ENCODE data around the gene SNRNP40. TPM values are rescaled to one million over a fixed set of nuclear protein-coding genes. Genes with fewer than 3 reads are reported as not detected.
"Not testable (repeated sequence)": the region's sequence is repeated elsewhere in the genome, so short reads cannot be mapped to it uniquely, and the experiment has no call there.

The SNRNP40 gene
- polyA plus RNA-seq, 1 donor, result 45.9 TPM

GRCh38 chr1:31289021-31289420, 7.6 kb downstream of the SNRNP40 start:
- H3K36me3 ChIP-seq (ENCODE audit: control insufficient read depth, insufficient read depth, low read length), result peaks cover 54% of the 10 kb centered on the region

DNA sequence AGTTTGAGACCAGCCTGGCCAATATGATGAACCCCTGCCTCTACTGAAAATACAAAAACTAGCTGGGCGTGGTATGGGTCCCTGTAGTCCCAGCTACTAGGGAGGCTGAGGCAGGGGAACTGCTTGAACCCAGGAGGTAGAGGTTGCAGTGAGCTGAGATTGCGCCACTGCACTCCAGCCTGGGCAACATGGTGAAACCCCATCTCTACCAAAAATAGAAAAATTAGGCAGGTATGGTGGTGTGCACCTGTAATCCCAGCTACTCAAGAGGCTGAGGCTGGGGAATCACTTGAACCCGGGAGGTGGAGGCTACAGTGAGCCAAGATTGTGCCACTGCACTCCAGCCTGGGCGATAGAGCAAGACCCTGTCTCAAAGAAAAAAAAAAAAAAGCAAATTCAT, 8.8 kb downstream of the SNRNP40 start:
- not testable (repeated sequence) for H3K9me3 ChIP-seq (ENCODE audit: control insufficient read depth, low read depth, low read length); H3K4me1 ChIP-seq (ENCODE audit: control insufficient read depth, insufficient read depth, low read length); DNase-seq; H3K4me3 ChIP-seq (ENCODE audit: low read length); H3K27ac ChIP-seq (ENCODE audit: low read length); H3K27me3 ChIP-seq (ENCODE audit: control insufficient read depth, insufficient read depth, low read length)
- whole genome bisulfite sequencing (ENCODE audit: insufficient coverage, low lambda C conversion rate), result 100% methylated on average over 2 of the region's 4 CpGs
- H3K36me3 ChIP-seq (ENCODE audit: control insufficient read depth, insufficient read depth, low read length), result peaks cover 56% of the 10 kb centered on the region

More at GRCh38 chr1:31289021-31289420, 7.6 kb downstream of the SNRNP40 start:
- DNase-seq, result no peak
- no peaks in the 10 kb centered on the region for H3K9me3 ChIP-seq (ENCODE audit: control insufficient read depth, low read depth, low read length)
- no peaks in the 10 kb centered on the region for H3K27me3 ChIP-seq (ENCODE audit: control insufficient read depth, insufficient read depth, low read length)
- H3K4me3 ChIP-seq (ENCODE audit: low read length), result no peak overlapping the region
- H3K27ac ChIP-seq (ENCODE audit: low read length), result no peak overlapping the region
- H3K4me1 ChIP-seq (ENCODE audit: control insufficient read depth, insufficient read depth, low read length), result no peaks in the 10 kb centered on the region
- WGBS (ENCODE audit: insufficient coverage, low lambda C conversion rate), result 100% methylated on average over 1 of the region's 4 CpGs

DNA sequence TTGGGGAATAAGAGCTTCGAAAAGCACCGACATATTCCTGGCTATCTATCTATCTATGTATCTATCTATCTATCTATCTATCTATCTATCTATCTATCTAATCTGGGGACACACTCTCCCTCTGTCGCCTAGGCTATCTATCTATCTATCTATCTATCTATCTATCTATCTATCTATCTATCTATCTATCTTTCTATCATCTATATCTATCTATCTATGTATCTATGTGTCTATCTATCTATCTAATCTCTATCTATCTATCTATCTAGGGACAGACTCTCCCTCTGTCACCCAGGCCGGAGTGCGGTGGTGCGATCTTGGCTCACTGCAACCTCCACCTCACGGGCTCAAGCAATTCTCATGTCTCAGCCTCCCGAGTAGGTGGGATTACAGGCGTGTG, 14.2 kb downstream of the SNRNP40 start:
- H3K4me3 ChIP-seq (ENCODE audit: low read length); H3K27me3 ChIP-seq (ENCODE audit: control insufficient read depth, insufficient read depth, low read length); H3K27ac ChIP-seq (ENCODE audit: low read length); DNase-seq; H3K4me1 ChIP-seq (ENCODE audit: control insufficient read depth, insufficient read depth, low read length); H3K9me3 ChIP-seq (ENCODE audit: control insufficient read depth, low read depth, low read length): not testable (repeated sequence)
- H3K36me3 ChIP-seq (ENCODE audit: control insufficient read depth, insufficient read depth, low read length), result peaks cover 51% of the 10 kb centered on the region
- 83% methylated on average over 1 of the region's 9 CpGs for WGBS (ENCODE audit: insufficient coverage, low lambda C conversion rate)

DNA sequence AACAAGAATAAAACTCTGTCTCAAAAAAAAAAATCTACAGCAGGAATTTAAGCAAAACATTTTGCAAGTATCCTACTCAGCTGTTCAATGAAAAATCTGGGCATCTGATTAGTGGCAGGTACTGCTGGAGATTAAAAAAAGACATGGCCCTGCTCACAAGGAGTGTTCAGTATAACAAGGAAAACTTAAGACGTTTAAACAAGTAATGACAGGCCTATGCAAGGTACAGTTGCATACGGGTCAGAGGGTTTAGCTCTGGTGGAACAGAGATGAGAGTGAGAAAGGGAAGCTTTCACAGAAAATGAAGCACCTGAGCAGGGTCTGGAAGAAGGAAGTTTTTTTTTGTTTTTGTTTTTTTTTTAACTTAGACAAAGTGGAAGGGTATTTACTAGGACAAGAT, 23.0 kb downstream of the SNRNP40 start:
- Histone ChIP-seq H3K4me3 (ENCODE audit: low read length) (no peak overlapping the region), H3K4me1 (ENCODE audit: control insufficient read depth, insufficient read depth, low read length) (no peaks in the 10 kb centered on the region), H3K27me3 (ENCODE audit: control insufficient read depth, insufficient read depth, low read length) (no peaks in the 10 kb centered on the region), H3K27ac (ENCODE audit: low read length) (no peak overlapping the region), H3K9me3 (ENCODE audit: control insufficient read depth, low read depth, low read length) (no peaks in the 10 kb centered on the region), H3K36me3 (ENCODE audit: control insufficient read depth, insufficient read depth, low read length) (peaks cover 63% of the 10 kb centered on the region)
- no CpG with 5 or more reads among the region's 2 CpGs for WGBS (ENCODE audit: insufficient coverage, low lambda C conversion rate)
- no peak for DNase-seq

DNA sequence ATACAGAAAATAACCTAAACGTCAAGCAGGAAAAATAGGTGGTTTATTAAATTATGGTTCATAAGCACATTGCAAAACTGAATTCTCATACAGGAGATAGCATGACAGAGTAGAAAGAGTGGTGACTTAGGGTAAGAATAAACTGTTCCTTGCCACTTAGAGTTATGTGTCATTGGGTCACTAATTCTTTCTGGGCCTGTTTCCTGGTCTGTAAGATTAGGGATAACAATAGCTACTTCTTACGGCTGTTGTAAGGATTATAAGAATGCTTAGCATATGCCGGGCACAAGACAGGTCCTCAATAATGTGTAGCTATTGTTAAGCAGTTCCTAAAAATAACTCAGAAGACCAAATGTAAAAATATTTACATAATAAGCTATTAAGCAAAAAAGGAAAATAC, 24.2 kb downstream of the SNRNP40 start:
- no peak for DNase-seq
- H3K4me3 ChIP-seq (ENCODE audit: low read length), result no peak overlapping the region
- H3K27me3 ChIP-seq (ENCODE audit: control insufficient read depth, insufficient read depth, low read length), result no peaks in the 10 kb centered on the region
- H3K9me3 ChIP-seq (ENCODE audit: control insufficient read depth, low read depth, low read length), result no peaks in the 10 kb centered on the region
- H3K27ac ChIP-seq (ENCODE audit: low read length), result no peak overlapping the region
- WGBS (ENCODE audit: insufficient coverage, low lambda C conversion rate), result 71% methylated on average over 1 of the region's 3 CpGs
- no peaks in the 10 kb centered on the region for H3K4me1 ChIP-seq (ENCODE audit: control insufficient read depth, insufficient read depth, low read length)
- H3K36me3 ChIP-seq (ENCODE audit: control insufficient read depth, insufficient read depth, low read length), result peaks cover 60% of the 10 kb centered on the region

DNA sequence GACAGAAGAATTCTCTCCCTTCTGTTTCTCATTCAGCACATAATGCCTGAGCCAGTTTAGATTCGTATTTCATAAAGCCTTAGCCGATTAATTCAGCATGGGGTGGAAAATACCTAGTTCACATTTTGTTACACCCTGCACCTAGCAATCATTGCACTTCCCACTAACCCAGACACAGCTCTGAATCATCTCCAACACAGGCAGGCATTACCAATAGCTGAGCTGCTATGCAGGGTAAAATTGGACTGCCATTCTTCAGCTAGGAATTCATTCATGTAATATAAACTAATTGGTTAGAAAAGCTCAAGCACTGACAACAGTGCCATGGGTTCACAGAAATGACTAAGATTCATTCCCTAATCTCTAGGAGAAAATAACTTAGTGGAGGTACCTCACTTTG, 30.0 kb downstream of the SNRNP40 start:
- H3K27me3 ChIP-seq (ENCODE audit: control insufficient read depth, insufficient read depth, low read length), result no peaks in the 10 kb centered on the region
- H3K36me3 ChIP-seq (ENCODE audit: control insufficient read depth, insufficient read depth, low read length), result peaks cover 67% of the 10 kb centered on the region
- no CpG with 5 or more reads among the region's 2 CpGs for WGBS (ENCODE audit: insufficient coverage, low lambda C conversion rate)
- no peaks in the 10 kb centered on the region for H3K9me3 ChIP-seq (ENCODE audit: control insufficient read depth, low read depth, low read length)
- no peak overlapping the region for H3K4me3 ChIP-seq (ENCODE audit: low read length)
- H3K4me1 ChIP-seq (ENCODE audit: control insufficient read depth, insufficient read depth, low read length), result no peaks in the 10 kb centered on the region
- no peak for DNase-seq
- no peak overlapping the region for H3K27ac ChIP-seq (ENCODE audit: low read length)

DNA sequence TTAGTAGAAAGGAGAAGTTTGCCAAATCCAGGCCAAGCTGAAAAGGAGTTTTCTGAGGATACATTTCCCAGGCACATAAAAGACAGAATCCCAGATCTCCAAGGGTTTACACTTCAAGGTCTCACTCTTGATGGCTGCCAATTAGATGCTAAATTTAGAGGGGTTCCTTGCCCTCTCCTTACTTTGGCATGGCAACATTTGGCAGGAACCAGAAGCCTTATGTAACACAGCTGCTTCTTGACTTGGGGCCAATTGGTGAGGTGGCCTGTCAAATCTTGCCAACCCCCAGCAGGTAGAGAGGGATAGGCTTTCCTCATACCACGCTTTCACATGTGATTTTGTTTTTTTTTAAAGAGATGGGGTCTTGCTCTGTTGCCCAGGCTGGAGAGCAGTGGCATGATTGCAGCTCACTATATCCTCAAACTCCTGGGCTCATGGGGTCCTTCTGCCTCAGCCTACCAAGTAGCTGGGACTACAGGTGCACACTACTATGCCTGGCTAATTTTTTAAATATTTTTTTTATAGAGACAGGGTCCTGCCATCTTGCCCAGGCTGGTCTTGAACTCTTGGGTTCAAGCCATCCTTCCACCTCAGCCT, 31.7 kb downstream of the SNRNP40 start:
- no peak overlapping the region for H3K27ac ChIP-seq (ENCODE audit: low read length)
- no peak overlapping the region for H3K4me3 ChIP-seq (ENCODE audit: low read length)
- 60% methylated on average over 1 of the region's 1 CpG for WGBS (ENCODE audit: insufficient coverage, low lambda C conversion rate)
- no peaks in the 10 kb centered on the region for H3K4me1 ChIP-seq (ENCODE audit: control insufficient read depth, insufficient read depth, low read length)
- no peaks in the 10 kb centered on the region for H3K9me3 ChIP-seq (ENCODE audit: control insufficient read depth, low read depth, low read length)
- DNase-seq, result no peak
- peaks cover 67% of the 10 kb centered on the region for H3K36me3 ChIP-seq (ENCODE audit: control insufficient read depth, insufficient read depth, low read length)
- H3K27me3 ChIP-seq (ENCODE audit: control insufficient read depth, insufficient read depth, low read length), result no peaks in the 10 kb centered on the region

GRCh38 chr1:31263408-31263807, 33.2 kb downstream of the SNRNP40 start:
- peaks cover 67% of the 10 kb centered on the region for H3K36me3 ChIP-seq (ENCODE audit: control insufficient read depth, insufficient read depth, low read length)
- H3K9me3 ChIP-seq (ENCODE audit: control insufficient read depth, low read depth, low read length), result no peaks in the 10 kb centered on the region
- no peak overlapping the region for H3K27ac ChIP-seq (ENCODE audit: low read length)
- no peak overlapping the region for H3K4me3 ChIP-seq (ENCODE audit: low read length)
- peak in 1 of 2 donors; percentile 8 for DNase-seq
- H3K27me3 ChIP-seq (ENCODE audit: control insufficient read depth, insufficient read depth, low read length), result no peaks in the 10 kb centered on the region
- H3K4me1 ChIP-seq (ENCODE audit: control insufficient read depth, insufficient read depth, low read length), result no peaks in the 10 kb centered on the region
- WGBS (ENCODE audit: insufficient coverage, low lambda C conversion rate), result no CpG with 5 or more reads among the region's 3 CpGs

GRCh38 chr1:31262393-31262792, 34.2 kb downstream of the SNRNP40 start:
- H3K27me3 ChIP-seq (ENCODE audit: control insufficient read depth, insufficient read depth, low read length); H3K4me3 ChIP-seq (ENCODE audit: low read length); H3K4me1 ChIP-seq (ENCODE audit: control insufficient read depth, insufficient read depth, low read length); H3K9me3 ChIP-seq (ENCODE audit: control insufficient read depth, low read depth, low read length); DNase-seq; H3K27ac ChIP-seq (ENCODE audit: low read length): not testable (repeated sequence)
- H3K36me3 ChIP-seq (ENCODE audit: control insufficient read depth, insufficient read depth, low read length), result peaks cover 68% of the 10 kb centered on the region
- WGBS (ENCODE audit: insufficient coverage, low lambda C conversion rate), result 97% methylated on average over 3 of the region's 5 CpGs

DNA sequence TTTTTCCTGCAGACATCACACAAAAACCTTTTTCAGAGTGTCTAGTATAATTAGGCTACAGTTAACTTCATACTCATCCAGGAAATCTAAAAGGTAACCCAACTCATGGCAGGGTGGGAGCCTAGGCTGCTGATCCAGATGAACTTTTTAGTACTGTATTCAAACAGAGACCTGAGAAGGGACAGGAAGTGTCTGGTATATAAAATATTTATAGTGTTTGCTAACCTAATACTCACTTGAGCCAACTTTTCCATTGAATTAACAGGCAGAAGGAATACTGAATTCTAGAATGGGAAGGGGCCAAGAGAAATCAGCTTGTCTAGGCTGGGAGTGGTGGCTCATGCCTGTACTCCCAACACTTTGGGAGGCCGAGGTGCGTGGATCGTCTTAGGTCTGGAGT, 34.7 kb downstream of the SNRNP40 start:
- no peaks in the 10 kb centered on the region for H3K27me3 ChIP-seq (ENCODE audit: control insufficient read depth, insufficient read depth, low read length)
- H3K27ac ChIP-seq (ENCODE audit: low read length), result no peak overlapping the region
- no peaks in the 10 kb centered on the region for H3K4me1 ChIP-seq (ENCODE audit: control insufficient read depth, insufficient read depth, low read length)
- peaks cover 68% of the 10 kb centered on the region for H3K36me3 ChIP-seq (ENCODE audit: control insufficient read depth, insufficient read depth, low read length)
- no peaks in the 10 kb centered on the region for H3K9me3 ChIP-seq (ENCODE audit: control insufficient read depth, low read depth, low read length)
- DNase-seq, result no peak
- no CpG with 5 or more reads among the region's 3 CpGs for WGBS (ENCODE audit: insufficient coverage, low lambda C conversion rate)
- H3K4me3 ChIP-seq (ENCODE audit: low read length), result no peak overlapping the region

DNA sequence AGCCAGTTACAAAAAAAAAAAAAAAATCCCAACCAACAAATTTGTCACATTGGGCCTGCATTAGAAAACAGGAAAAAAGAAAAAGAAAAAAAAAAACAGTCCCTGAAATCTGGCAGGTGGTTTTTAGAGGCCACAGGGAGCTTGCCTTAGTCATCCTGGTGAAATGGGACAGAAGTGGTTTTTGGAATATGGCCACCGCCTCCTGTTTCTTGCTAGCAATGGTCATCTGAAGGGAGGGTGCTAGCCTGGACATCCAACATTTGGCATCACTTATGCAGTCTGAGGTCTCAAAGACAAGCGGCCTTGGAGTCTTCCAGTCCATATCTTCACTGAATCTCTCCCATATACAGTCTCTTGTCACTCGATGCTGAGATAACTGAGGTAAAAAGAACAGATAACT, 36.8 kb downstream of the SNRNP40 start:
- Histone ChIP-seq H3K4me3 (ENCODE audit: low read length) (no peak overlapping the region), H3K27me3 (ENCODE audit: control insufficient read depth, insufficient read depth, low read length) (no peaks in the 10 kb centered on the region), H3K36me3 (ENCODE audit: control insufficient read depth, insufficient read depth, low read length) (peaks cover 54% of the 10 kb centered on the region), H3K4me1 (ENCODE audit: control insufficient read depth, insufficient read depth, low read length) (no peaks in the 10 kb centered on the region), H3K27ac (ENCODE audit: low read length) (no peak overlapping the region), H3K9me3 (ENCODE audit: control insufficient read depth, low read depth, low read length) (no peaks in the 10 kb centered on the region)
- WGBS (ENCODE audit: insufficient coverage, low lambda C conversion rate), result no CpG with 5 or more reads among the region's 3 CpGs
- no peak for DNase-seq
